Omental fat pad (tissue), 4 donors: Measurements from ENCODE around the gene ZNF341. TPM values are rescaled to one million over a fixed set of nuclear protein-coding genes. Genes with fewer than 3 reads are reported as not detected.
"Not testable (repeated sequence)": the region's sequence is repeated elsewhere in the genome, so short reads cannot be mapped to it uniquely, and the experiment has no call there.

ENCODE experiments used
- ATAC-seq: fragments of 150-250 bp; one replicate; pipeline ENCODE4 v1.9.1; 2016; ENCODE audit warnings: mild to moderate bottlenecking, moderate library complexity; ENCODE audit not compliant: low FRiP score
- DNase-seq: peaks from one replicate; pipeline ENCODE4 v3.0.0-alpha.2; 2019; ENCODE audit warnings: low spot score
- CTCF ChIP-seq, 3 donors: fragments of 450-650 bp; IDR thresholded peaks; one replicate each; pipeline ENCODE4 v1.5.1; 2016 to 2017; ENCODE audit warnings: antibody characterized with exemption in 3 of 3, mild to moderate bottlenecking in 3 of 3, moderate library complexity in 2 of 3
- total RNA-seq, 4 donors: library from RNA; depleted of rRNA; stranded (reverse); fragments of >200 nt; gene quantifications; one replicate each; pipeline ENCODE4 v1.1.0, GENCODE V29; 2016

ZNF341 gene
- total RNA-seq, 4 donors from 2014 or later: 1.6 to 2.3 (median 2.0) TPM

GRCh38 chr20:33789109-33789857, 57.5 kb downstream of the ZNF341 start:
- peak; percentile 96 for ATAC-seq
- TF ChIP-seq CTCF (IDR thresholded peaks at IDR 0.05): no peak
- DNase-seq: peak; percentile 55

- DNase-seq (no peak), ATAC-seq (no peak)
- no peak for TF ChIP-seq CTCF (IDR thresholded peaks at IDR 0.05)
Observed at GRCh38 chr20:33789858-33790182, 58.0 kb downstream of the ZNF341 start.

- ATAC-seq (no peak), DNase-seq (no peak)
- no peak for TF ChIP-seq CTCF (IDR thresholded peaks at IDR 0.05)
Observed at GRCh38 chr20:33790566-33790965, 58.8 kb downstream of the ZNF341 start.

GRCh38 chr20:33791021-33791420, 59.2 kb downstream of the ZNF341 start:
- DNase-seq: no peak
- ATAC-seq: no peak
- TF ChIP-seq CTCF (IDR thresholded peaks at IDR 0.05): no peak

- no peak for DNase-seq
Observed at GRCh38 chr20:33791540-33791939, 59.7 kb downstream of the ZNF341 start.

GRCh38 chr20:33791959-33792597, 60.3 kb downstream of the ZNF341 start:
- peak in 1 of 3 donors; percentile 9 for TF ChIP-seq CTCF (IDR thresholded peaks at IDR 0.05)
- DNase-seq (peak; percentile 31), ATAC-seq (no peak)

More at GRCh38 chr20:33791540-33791939, 59.7 kb downstream of the ZNF341 start:
- TF ChIP-seq CTCF (IDR thresholded peaks at IDR 0.05): no peak
- no peak for ATAC-seq

GRCh38 chr20:33792598-33792989, 60.8 kb downstream of the ZNF341 start:
- DNase-seq, ATAC-seq: not testable (repeated sequence)
